K562 (cell line): ENCODE results near the gene EPB41L1. TPM values are rescaled to one million over a fixed set of nuclear protein-coding genes. Genes with fewer than 3 reads are reported as not detected.
A peak's percentile ranks its signal among the peaks of the same experiment; 100 is the strongest.

Source experiments
- ATAC-seq: fragments of 200-7000 bp; cut with Tn5 transposase; 3 replicates; pipeline ENCODE4 v1.9.1; 2020; ENCODE audit warnings: moderate library complexity
- BruUV-seq: library from RNA; stranded (reverse); fragments of 400-500 nt; replicated peaks from 2 replicates; lab custom pipeline; 2021; lab: Mats Ljungman, UMichigan
- CTCF ChIA-PET: fragments of 300-600 bp; formaldehyde crosslinking; extraction: SDS; loops from one replicate; lab custom pipeline; 2021; ENCODE audit warnings: low intra/inter-chr PET ratio; lab: Yijun Ruan, JAX
- POLR2A ChIA-PET: fragments of 300-600, 350-650 bp; sonication (Branson Sonifier 250); formaldehyde crosslinking; extraction: SDS; loops from one replicate; lab custom pipeline; 2021; ENCODE audit warnings: antibody characterized with exemption, inconsistent platforms; lab: Yijun Ruan, JAX
- DNase-seq, 4 experiments: peaks; one replicate each; pipeline versions ENCODE4 v3.0.0 to v3.0.0-alpha.2; 2011 to 2018; ENCODE audit warnings: low spot score in 3 of 4, mixed read lengths in 3 of 4; ENCODE audit errors: extremely low read depth in 1 of 4
- FAIRE-seq: peaks from 2 replicates; lab custom pipeline; 2011; peaks lifted over from hg19 to GRCh38; lab: Jason Lieb, UNC
- H2AFZ ChIP-seq: 2 replicates; pipeline ENCODE4 v1.6.0; 2011; ENCODE audit warnings: low read depth, low read length, control low read depth, inconsistent platforms
- H3K27ac ChIP-seq: fragments of 200-600 bp; 3 replicates; pipeline ENCODE4 v1.8.0; 2011; ENCODE audit warnings: low read depth, mild to moderate bottlenecking, control low read depth, inconsistent platforms, low read length, moderate library complexity, mixed read lengths; ENCODE audit errors: extremely low read depth
- H3K27me3 ChIP-seq, 2 experiments: fragments of 300-600 bp in 1 of 2; 2 replicates in 1 of 2; 3 replicates in 1 of 2; pipeline versions ENCODE4 v1.6.0 to v1.8.0; 2011; ENCODE audit warnings: inconsistent platforms in 2 of 2, low read length in 2 of 2, mild to moderate bottlenecking in 1 of 2, mixed read lengths in 1 of 2, moderate library complexity in 1 of 2; ENCODE audit not compliant: control insufficient read depth in 2 of 2, insufficient read depth in 2 of 2
- H3K36me3 ChIP-seq: fragments of 300-600 bp; 3 replicates; pipeline ENCODE4 v1.8.0; 2011; ENCODE audit warnings: mild to moderate bottlenecking, low read length, inconsistent platforms; ENCODE audit not compliant: control insufficient read depth, insufficient read depth
- H3K4me1 ChIP-seq, 2 experiments: fragments of 200-600 bp in 1 of 2; replicated peaks in 1 of 2; 2 replicates in 1 of 2; 3 replicates in 1 of 2; pipeline versions ENCODE4 v1.5.1 to v1.8.0; 2011; ENCODE audit warnings: inconsistent platforms in 2 of 2, low read length in 2 of 2, mild to moderate bottlenecking in 1 of 2, mixed read lengths in 1 of 2, moderate library complexity in 1 of 2; ENCODE audit not compliant: control insufficient read depth in 2 of 2, insufficient read depth in 2 of 2
- H3K4me2 ChIP-seq: 2 replicates; pipeline ENCODE4 v1.6.1; 2011; ENCODE audit warnings: low read length, control low read depth, inconsistent platforms, mixed read lengths; ENCODE audit not compliant: insufficient read depth
- H3K4me3 ChIP-seq: fragments of 200-600 bp; sonication (generic), shearing (Covaris generic); 2 replicates; pipeline ENCODE4 v1.5.1; 2016; ENCODE audit warnings: control low read depth, inconsistent platforms
- H3K79me2 ChIP-seq: fragments of 200-600 bp; 3 replicates; pipeline ENCODE4 v1.8.0; 2011; ENCODE audit warnings: low read length, inconsistent platforms; ENCODE audit not compliant: control insufficient read depth, insufficient read depth
- H3K9ac ChIP-seq, 2 experiments: 2 replicates each; pipeline versions ENCODE4 v1.6.0 to v1.6.1; 2011; ENCODE audit warnings: low read depth in 2 of 2, low read length in 2 of 2, control low read depth in 1 of 2, inconsistent platforms in 1 of 2, mild to moderate bottlenecking in 1 of 2, mixed read lengths in 1 of 2; ENCODE audit not compliant: insufficient read depth in 1 of 2
- H3K9me1 ChIP-seq: one replicate; pipeline ENCODE4 v1.6.0; 2011; ENCODE audit warnings: inconsistent platforms, mild to moderate bottlenecking, low read length, moderate library complexity; ENCODE audit not compliant: control insufficient read depth, insufficient read depth
- H3K9me3 ChIP-seq: replicated peaks from 2 replicates; pipeline ENCODE4 v1.5.1; 2011; ENCODE audit warnings: low read depth, low read length, inconsistent platforms; ENCODE audit not compliant: control insufficient read depth, insufficient read depth
- H4K20me1 ChIP-seq: replicated peaks from 2 replicates; pipeline ENCODE4 v1.6.1; 2011; ENCODE audit warnings: low read length, inconsistent platforms, mixed read lengths; ENCODE audit not compliant: control insufficient read depth, insufficient read depth
- MAFG ChIP-seq: fragments of 450-650 bp; conservative IDR thresholded peaks from 2 replicates; pipeline ENCODE4 v1.6.1; 2016; ENCODE audit warnings: missing genetic modification characterization, missing compliant biosample characterization
- MLLT1 ChIP-seq, 2 experiments: fragments of 450-650 bp; IDR thresholded peaks; 2 replicates each; pipeline ENCODE4 v1.6.1; 2016
- NR2C2 ChIP-seq, 2 experiments: fragments of 200-800 bp in 1 of 2; sonication (Bioruptor generic) in 1 of 2; sonication (generic) in 1 of 2; formaldehyde crosslinking in 1 of 2; IDR thresholded peaks; 2 replicates each; pipeline versions ENCODE4 v1.6.1 to v1.8.0; 2016 to 2022; ENCODE audit warnings: mild to moderate bottlenecking in 1 of 2, missing compliant biosample characterization in 1 of 2, missing genetic modification characterization in 1 of 2, missing genetic modification reagents in 1 of 2
- ZBTB17 ChIP-seq: fragments of 450-650 bp; formaldehyde crosslinking; IDR thresholded peaks from 2 replicates; pipeline ENCODE4 v1.4.0; 2020; ENCODE audit warnings: mild to moderate bottlenecking
- WGBS: fragments of 100-300 bp; shearing (Covaris generic); methylation state at CpG from one replicate; pipeline ENCODE4 v1.1.6; 2016; ENCODE audit warnings: low coverage, mixed read lengths; ENCODE audit not compliant: insufficient coverage; ENCODE audit errors: missing lambda C conversion rate; 5-methylcytosine and 5-hydroxymethylcytosine counted together
- in situ Hi-C: fragments of 300-500 bp; cut with MboI; formaldehyde crosslinking; loops from 4 replicates; pipeline ENCODE4 v1.15.0; 2018; ENCODE audit warnings: inconsistent platforms, mixed read lengths
- intact Hi-C: fragments of 100-400 bp; cut with micrococcal nuclease; formaldehyde crosslinking; loops from 2 replicates; pipeline ENCODE4 v1.14.2; 2022
- polyA plus RNA-seq, 8 experiments: library from polyadenylated mRNA; depleted of rRNA in 4 of 8; stranded (reverse) in 5 of 8; unstranded in 3 of 8; fragments of >200 nt; fragmentation: Nextera tagmentation in 2 of 8; fragmentation: Illumina TruSeq in 1 of 8; extraction: Ambion mirVana in 2 of 8; extraction: Trizol in 1 of 8; gene quantifications; 2 replicates each; pipeline versions ENCODE4 v1.2.1 to v1.2.3, GENCODE V29; 2011 to 2014; ENCODE audit warnings: inconsistent platforms in 1 of 8, missing spikeins in 1 of 8
- total RNA-seq, 7 experiments: library from RNA; depleted of rRNA in 6 of 7; stranded (reverse); fragments of >200 nt in 6 of 7; fragmentation: Illumina TruSeq in 2 of 7; extraction: Trizol in 2 of 7; gene quantifications; 2 replicates each; pipeline versions ENCODE4 v1.2.1 to v1.2.3, GENCODE V29; 2011 to 2021; ENCODE audit warnings: low replicate concordance in 1 of 7

Gene EPB41L1
- total and polyA plus RNA-seq, 9 of the 15 experiments (the other 6 are each of a cell fraction or from before 2014, with no cell fraction given) = 0.11 to 4.3 (median 1.3) TPM

GRCh38 chr20:36228770-36229169 is 74.2 kb downstream of the EPB41L1 start:
- Histone ChIP-seq H3K9me1 (no peaks in the 10 kb centered on the region), H4K20me1 (no peaks in the 10 kb centered on the region), H3K9me3 (no peaks in the 10 kb centered on the region), H3K27me3 (peaks cover 13 to 57% of the 10 kb centered on the region in 2 experiments), H3K4me1 (no peaks in the 10 kb centered on the region), H3K79me2 (no peaks in the 10 kb centered on the region)
- ATAC-seq = peak; percentile 68
- no peak for TF ChIP-seq NR2C2 (CRISPR knock-in tag; IDR thresholded peaks at IDR 0.05)
- no peak for TF ChIP-seq NR2C2 (tag; IDR thresholded peaks at IDR 0.05)
- peak; percentile 92 for TF ChIP-seq ZBTB17
- peak; percentile 43; the same call in 1 of the 2 replicates for TF ChIP-seq MAFG (tag)
- peak in 1 of 2 experiments; percentile 73; a peak in 1 of 4 replicates for TF ChIP-seq MLLT1 (IDR thresholded peaks at IDR 0.05)
- TF ChIP-seq, all 486 proteins: peak for 3
- intact Hi-C loops (no loop called here), in situ Hi-C loops (no loop called here)
- Histone ChIP-seq H3K36me3 (no peaks in the 10 kb centered on the region), H3K9ac (no peak overlapping the region), H3K4me2 (no peak overlapping the region), H3K27ac (no peak overlapping the region), H2AFZ (no peak overlapping the region), H3K4me3 (no peak overlapping the region)
- ChIA-PET POLR2A (interaction anchor here (0.5 kb wide), 1 partner anchor 128 kb away, joined by 4 read pairs; no protein-coding TSS in a partner anchor), CTCF (no interaction called here)
- peak in 1 of 4 experiments; percentile 11 for DNase-seq
- FAIRE-seq = no peak
- 3% methylated on average over 6 of the region's 6 CpGs for WGBS
- BruUV-seq = no TSS peak
